Measurements from ENCODE around the gene DMRTC2.

DNA sequence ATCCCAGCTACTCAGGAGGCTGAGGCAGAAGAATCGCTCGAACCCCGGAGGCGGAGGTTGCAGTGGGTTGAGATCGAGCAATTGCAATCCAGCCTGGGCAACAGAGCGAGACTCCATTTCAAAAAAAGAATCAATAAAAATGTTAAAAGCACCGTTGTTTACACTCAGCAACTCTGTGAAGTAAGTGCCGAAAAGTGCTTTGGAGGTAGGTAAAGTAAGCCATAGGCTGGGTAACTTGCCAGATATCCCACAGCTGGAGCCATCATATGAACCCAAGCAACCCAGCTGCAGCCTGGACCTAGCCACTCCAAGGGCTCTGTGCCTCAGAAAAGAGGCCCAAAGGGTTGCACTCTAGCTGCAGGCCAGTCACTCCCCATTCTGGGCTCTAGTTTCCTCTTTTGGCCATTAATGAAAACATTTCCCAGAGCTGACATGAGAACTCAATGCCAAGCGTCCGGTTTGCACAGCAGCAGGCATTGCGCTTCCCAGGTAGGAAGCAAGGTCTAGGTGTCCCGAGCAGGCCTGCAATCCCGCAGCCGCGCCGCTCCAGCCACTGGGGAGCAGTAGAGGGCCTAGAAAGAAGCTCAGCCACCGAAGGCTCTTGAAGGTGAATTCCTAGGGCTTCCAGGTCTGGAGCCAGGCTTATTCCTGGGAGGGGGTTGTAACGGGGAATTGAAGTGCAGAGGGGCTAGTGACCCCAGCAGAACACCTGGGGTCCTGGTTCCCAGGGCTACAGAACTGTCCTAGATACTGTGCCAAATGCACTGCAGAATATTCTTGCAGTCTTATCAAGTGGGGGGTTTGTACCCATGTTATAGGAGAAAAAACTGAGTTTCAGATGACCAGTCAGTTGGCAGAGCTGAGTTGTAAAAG lies 28.2 kb downstream of the DMRTC2 start:
- TF ChIP-seq CTCF (IDR thresholded peaks at IDR 0.05; ENCODE audit: low read depth, low read length) = peak; percentile 96
- TF ChIP-seq EZH2phosphoT487 (IDR thresholded peaks at IDR 0.05; ENCODE audit: low read depth) = no peak
